A673 (cell line): ENCODE data around the gene TEX22. TPM values are rescaled to one million over a fixed set of nuclear protein-coding genes. Genes with fewer than 3 reads are reported as not detected.

Source experiments
- BruUV-seq: library from RNA; stranded (reverse); fragments of 400-500 nt; replicated peaks from 2 replicates; lab custom pipeline; 2021; lab: Mats Ljungman, UMichigan
- CTCF ChIA-PET: fragments of 300-600 bp; sonication (Branson Sonifier 250); formaldehyde crosslinking; loops from one replicate; lab custom pipeline; 2022; ENCODE audit warnings: antibody characterized with exemption; lab: Charles Lee
- POLR2A ChIA-PET: fragments of 300-600 bp; sonication (Branson Sonifier 250); formaldehyde crosslinking; loops from one replicate; lab custom pipeline; 2022; ENCODE audit warnings: antibody characterized with exemption; ENCODE audit not compliant: low non-redundant PET; lab: Charles Lee
- DNase-seq: peaks from one replicate; pipeline ENCODE4 v3.0.0-alpha.2; 2015; ENCODE audit warnings: low spot score
- H3K27ac ChIP-seq: fragments of 200-600 bp; sonication (generic); 2 replicates; pipeline ENCODE4 v1.5.1; 2016; ENCODE audit warnings: mixed run types, low read depth, mild to moderate bottlenecking, mixed read lengths, antibody characterized with exemption, low read length; ENCODE audit not compliant: poor library complexity, severe bottlenecking
- H3K27me3 ChIP-seq: fragments of 200-600 bp; sonication (generic); replicated peaks from 2 replicates; pipeline ENCODE4 v1.6.1; 2017; ENCODE audit warnings: mixed run types, low read depth, mild to moderate bottlenecking, mixed read lengths, antibody characterized with exemption, low read length; ENCODE audit not compliant: insufficient read depth, poor library complexity
- H3K36me3 ChIP-seq: fragments of 200-600 bp; sonication (generic); 2 replicates; pipeline ENCODE4 v1.6.1; 2016; ENCODE audit warnings: mixed run types, mild to moderate bottlenecking, mixed read lengths, antibody characterized with exemption, low read length; ENCODE audit not compliant: insufficient read depth, poor library complexity, severe bottlenecking
- H3K4me1 ChIP-seq: fragments of 200-600 bp; sonication (generic); 2 replicates; pipeline ENCODE4 v1.6.1; 2017; ENCODE audit warnings: mixed run types, mild to moderate bottlenecking, mixed read lengths, antibody characterized with exemption, low read length; ENCODE audit not compliant: insufficient read depth, poor library complexity, severe bottlenecking
- H3K4me3 ChIP-seq: fragments of 200-600 bp; sonication (generic); 2 replicates; pipeline ENCODE4 v1.5.1; 2016; ENCODE audit warnings: low read depth, mixed run types, mild to moderate bottlenecking, mixed read lengths, low read length; ENCODE audit not compliant: poor library complexity, severe bottlenecking
- H3K9me3 ChIP-seq: fragments of 200-600 bp; sonication (generic); 2 replicates; pipeline ENCODE4 v1.6.1; 2016; ENCODE audit warnings: mixed run types, low read depth, mild to moderate bottlenecking, mixed read lengths, antibody characterized with exemption, low read length; ENCODE audit not compliant: poor library complexity, severe bottlenecking
- CTCF ChIP-seq: fragments of 300-800, 200-600 bp; sonication (generic); conservative IDR thresholded peaks from 2 replicates; pipeline ENCODE4 v1.5.1; 2017; ENCODE audit warnings: low read depth, mild to moderate bottlenecking, antibody characterized with exemption, low read length, moderate library complexity, mixed read lengths
- EZH2 ChIP-seq: fragments of 200-600 bp; sonication (generic); IDR thresholded peaks from 2 replicates; pipeline ENCODE4 v1.6.1; 2017; ENCODE audit warnings: borderline replicate concordance, low read depth, mild to moderate bottlenecking, mixed read lengths, antibody characterized with exemption, low read length; ENCODE audit not compliant: poor library complexity, severe bottlenecking
- intact Hi-C: fragments of 100-400 bp; cut with micrococcal nuclease; formaldehyde crosslinking; loops from one replicate; pipeline ENCODE4 v1.10.0; 2022; ENCODE audit not compliant: unreplicated experiment
- total RNA-seq: library from RNA; stranded (reverse); gene quantifications from 2 replicates; pipeline ENCODE4 v1.2.3, GENCODE V29; 2021

The TEX22 gene
- total RNA-seq, 1 experiment from 2014 or later = 2.7 TPM

GRCh38 chr14:105452963-105453362 lies 54.6 kb downstream of the TEX22 start:
- H3K36me3 ChIP-seq = peaks cover 73% of the 10 kb centered on the region

GRCh38 chr14:105453847-105454246 lies 55.5 kb downstream of the TEX22 start:
- no peaks in the 10 kb centered on the region for H3K4me1 ChIP-seq
- ChIA-PET CTCF (no interaction called here), POLR2A (no interaction called here)
- no peaks in the 10 kb centered on the region for H3K9me3 ChIP-seq
- BruUV-seq = no TSS peak
- no peaks in the 10 kb centered on the region for H3K27me3 ChIP-seq
- no peak for DNase-seq
- H3K36me3 ChIP-seq = peaks cover 73% of the 10 kb centered on the region
- H3K4me3 ChIP-seq = no peak overlapping the region
- intact Hi-C loops = no loop called here
- no peak overlapping the region for H3K27ac ChIP-seq
- TF ChIP-seq CTCF = no peak
- no peak for TF ChIP-seq EZH2

More at GRCh38 chr14:105452963-105453362, 54.6 kb downstream of the TEX22 start:
- Histone ChIP-seq H3K27ac (no peak overlapping the region), H3K9me3 (no peaks in the 10 kb centered on the region), H3K27me3 (no peaks in the 10 kb centered on the region), H3K4me3 (no peak overlapping the region), H3K4me1 (peaks cover 4% of the 10 kb centered on the region)
- TF ChIP-seq EZH2 (no peak), CTCF (no peak)
- ChIA-PET CTCF (no interaction called here), POLR2A (no interaction called here)
- BruUV-seq = no TSS peak
- DNase-seq = no peak
- intact Hi-C loops = no loop called here

- peaks cover 61% of the 10 kb centered on the region for H3K36me3 ChIP-seq
- ChIA-PET POLR2A (no interaction called here), CTCF (no interaction called here)
- no peaks in the 10 kb centered on the region for H3K9me3 ChIP-seq
- no peaks in the 10 kb centered on the region for H3K27me3 ChIP-seq
- BruUV-seq = no TSS peak
- intact Hi-C loops = no loop called here
- H3K4me1 ChIP-seq = no peaks in the 10 kb centered on the region
- H3K4me3 ChIP-seq = no peak overlapping the region
- DNase-seq = no peak
- H3K27ac ChIP-seq = no peak overlapping the region
- TF ChIP-seq EZH2 (no peak), CTCF (no peak)
Measured at GRCh38 chr14:105455086-105455640, 56.8 kb downstream of the TEX22 start.
